ENCODE results near the gene NUP50. TPM values are rescaled to one million over a fixed set of nuclear protein-coding genes. Genes with fewer than 3 reads are reported as not detected.

NUP50 gene
- total RNA-seq, 1 donor from 2014 or later = 44.1 TPM

- no peak overlapping the region for H3K4me3 Mint-ChIP-seq (ENCODE audit: unreplicated experiment)
- H3K36me3 Mint-ChIP-seq (ENCODE audit: unreplicated experiment) = no peaks in the 10 kb centered on the region
These were observed 62.9 kb downstream of the NUP50 start for GRCh38 chr22:45226503-45227186.

GRCh38 chr22:45227645-45228400, 64.1 kb downstream of the NUP50 start:
- Mint-ChIP-seq H3K4me1 (ENCODE audit: unreplicated experiment) (peaks cover 20% of the 10 kb centered on the region), H3K36me3 (ENCODE audit: unreplicated experiment) (peaks cover 1% of the 10 kb centered on the region), H3K27ac (ENCODE audit: unreplicated experiment) (no peak overlapping the region), H3K4me3 (ENCODE audit: unreplicated experiment) (no peak overlapping the region), H3K9me3 (ENCODE audit: unreplicated experiment) (no peaks in the 10 kb centered on the region), H3K27me3 (ENCODE audit: unreplicated experiment) (no peaks in the 10 kb centered on the region)
- TF ChIP-seq CTCF (IDR thresholded peaks at IDR 0.05) = no peak
- no peak for DNase-seq (ENCODE audit: extremely low spot score, unreplicated experiment)

More at GRCh38 chr22:45226503-45227186, 62.9 kb downstream of the NUP50 start:
- Mint-ChIP-seq H3K27me3 (ENCODE audit: unreplicated experiment) (no peaks in the 10 kb centered on the region), H3K4me1 (ENCODE audit: unreplicated experiment) (peaks cover 20% of the 10 kb centered on the region), H3K9me3 (ENCODE audit: unreplicated experiment) (no peaks in the 10 kb centered on the region), H3K27ac (ENCODE audit: unreplicated experiment) (peak overlapping the region; percentile 17)
- no peak for DNase-seq (ENCODE audit: extremely low spot score, unreplicated experiment)
- no peak for TF ChIP-seq CTCF (IDR thresholded peaks at IDR 0.05)

GRCh38 chr22:45228401-45228754, 64.7 kb downstream of the NUP50 start:
- no peak overlapping the region for H3K27ac Mint-ChIP-seq (ENCODE audit: unreplicated experiment)
- no peak for TF ChIP-seq CTCF (IDR thresholded peaks at IDR 0.05)
- H3K4me1 Mint-ChIP-seq (ENCODE audit: unreplicated experiment) = peaks cover 20% of the 10 kb centered on the region
- no peaks in the 10 kb centered on the region for H3K9me3 Mint-ChIP-seq (ENCODE audit: unreplicated experiment)
- H3K27me3 Mint-ChIP-seq (ENCODE audit: unreplicated experiment) = no peaks in the 10 kb centered on the region
- H3K4me3 Mint-ChIP-seq (ENCODE audit: unreplicated experiment) = no peak overlapping the region
- peaks cover 1% of the 10 kb centered on the region for H3K36me3 Mint-ChIP-seq (ENCODE audit: unreplicated experiment)
- DNase-seq (ENCODE audit: extremely low spot score, unreplicated experiment) = no peak

- H3K4me3 Mint-ChIP-seq (ENCODE audit: unreplicated experiment) = no peak overlapping the region
- no peaks in the 10 kb centered on the region for H3K27me3 Mint-ChIP-seq (ENCODE audit: unreplicated experiment)
- peaks cover 1% of the 10 kb centered on the region for H3K36me3 Mint-ChIP-seq (ENCODE audit: unreplicated experiment)
- DNase-seq (ENCODE audit: extremely low spot score, unreplicated experiment) = no peak
- H3K9me3 Mint-ChIP-seq (ENCODE audit: unreplicated experiment) = no peaks in the 10 kb centered on the region
- peaks cover 17% of the 10 kb centered on the region for H3K4me1 Mint-ChIP-seq (ENCODE audit: unreplicated experiment)
- H3K27ac Mint-ChIP-seq (ENCODE audit: unreplicated experiment) = no peak overlapping the region
- no peak for TF ChIP-seq CTCF (IDR thresholded peaks at IDR 0.05)
These were observed 65.5 kb downstream of the NUP50 start for GRCh38 chr22:45229181-45229580.

- Mint-ChIP-seq H3K4me1 (ENCODE audit: unreplicated experiment) (peaks cover 14% of the 10 kb centered on the region), H3K9me3 (ENCODE audit: unreplicated experiment) (no peaks in the 10 kb centered on the region), H3K27ac (ENCODE audit: unreplicated experiment) (no peak overlapping the region), H3K36me3 (ENCODE audit: unreplicated experiment) (peaks cover 1% of the 10 kb centered on the region), H3K27me3 (ENCODE audit: unreplicated experiment) (no peaks in the 10 kb centered on the region), H3K4me3 (ENCODE audit: unreplicated experiment) (no peak overlapping the region)
- TF ChIP-seq CTCF (IDR thresholded peaks at IDR 0.05) = no peak
- DNase-seq (ENCODE audit: extremely low spot score, unreplicated experiment) = no peak
These were observed 66.4 kb downstream of the NUP50 start for GRCh38 chr22:45230026-45230721.
